Neural progenitor cell (in vitro differentiated cells): ENCODE results near the gene GDPD3.

Experiments used
- EZH2 ChIP-seq: fragments of 200-600 bp; sonication (generic); IDR thresholded peaks from 2 replicates; pipeline ENCODE4 v1.6.1; 2017; ENCODE audit warnings: antibody characterized with exemption, mild to moderate bottlenecking, moderate library complexity
- TF ChIP-seq, protein P1 (sequence below): fragments of 200-600 bp; sonication (generic); IDR thresholded peaks from 2 replicates; pipeline ENCODE4 v1.5.1; 2017; ENCODE audit warnings: antibody characterized with exemption, mild to moderate bottlenecking

DNA sequence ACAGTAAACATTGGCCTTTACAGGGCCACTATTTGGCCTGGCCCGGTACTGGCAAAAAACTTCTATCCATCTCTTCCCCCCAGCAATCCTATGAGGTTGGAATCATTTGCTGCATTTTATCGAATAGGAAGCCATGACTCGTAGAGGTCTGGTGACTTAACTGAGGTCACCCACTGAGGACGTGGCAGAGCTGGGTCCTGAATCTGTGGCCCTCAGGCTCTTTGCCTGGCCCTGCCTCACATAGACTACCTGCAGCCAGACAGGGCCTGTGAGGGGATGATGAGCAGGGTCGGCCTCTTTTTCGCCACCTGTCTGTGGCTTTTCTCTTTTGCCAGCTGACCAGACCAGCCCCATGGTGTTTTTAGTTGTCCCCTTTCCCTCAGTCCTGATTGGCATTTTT is 35.7 kb downstream of the GDPD3 start:
- no peak for TF ChIP-seq EZH2
- TF ChIP-seq, protein P1, sequence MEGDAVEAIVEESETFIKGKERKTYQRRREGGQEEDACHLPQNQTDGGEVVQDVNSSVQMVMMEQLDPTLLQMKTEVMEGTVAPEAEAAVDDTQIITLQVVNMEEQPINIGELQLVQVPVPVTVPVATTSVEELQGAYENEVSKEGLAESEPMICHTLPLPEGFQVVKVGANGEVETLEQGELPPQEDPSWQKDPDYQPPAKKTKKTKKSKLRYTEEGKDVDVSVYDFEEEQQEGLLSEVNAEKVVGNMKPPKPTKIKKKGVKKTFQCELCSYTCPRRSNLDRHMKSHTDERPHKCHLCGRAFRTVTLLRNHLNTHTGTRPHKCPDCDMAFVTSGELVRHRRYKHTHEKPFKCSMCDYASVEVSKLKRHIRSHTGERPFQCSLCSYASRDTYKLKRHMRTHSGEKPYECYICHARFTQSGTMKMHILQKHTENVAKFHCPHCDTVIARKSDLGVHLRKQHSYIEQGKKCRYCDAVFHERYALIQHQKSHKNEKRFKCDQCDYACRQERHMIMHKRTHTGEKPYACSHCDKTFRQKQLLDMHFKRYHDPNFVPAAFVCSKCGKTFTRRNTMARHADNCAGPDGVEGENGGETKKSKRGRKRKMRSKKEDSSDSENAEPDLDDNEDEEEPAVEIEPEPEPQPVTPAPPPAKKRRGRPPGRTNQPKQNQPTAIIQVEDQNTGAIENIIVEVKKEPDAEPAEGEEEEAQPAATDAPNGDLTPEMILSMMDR = no peak
